Endodermal cell (in vitro differentiated cells): ENCODE data around the gene PRR13. TPM values are rescaled to one million over a fixed set of nuclear protein-coding genes. Genes with fewer than 3 reads are reported as not detected.

Experiments
- DNase-seq: peaks from one replicate; pipeline ENCODE4 v3.0.0-alpha.2; 2017
- H3K27ac ChIP-seq: 2 replicates; pipeline ENCODE4 v1.5.1; 2013; ENCODE audit warnings: mild to moderate bottlenecking, low read depth, low read length, moderate library complexity
- H3K27me3 ChIP-seq: 2 replicates; pipeline ENCODE4 v1.6.1; 2013; ENCODE audit warnings: mild to moderate bottlenecking, low read length, moderate library complexity; ENCODE audit not compliant: insufficient read depth, control insufficient read depth, poor library complexity, severe bottlenecking
- H3K36me3 ChIP-seq: 2 replicates; pipeline ENCODE4 v1.7.0; 2013; ENCODE audit warnings: mild to moderate bottlenecking, low read length, moderate library complexity; ENCODE audit not compliant: control insufficient read depth, insufficient read depth
- H3K4me1 ChIP-seq: one replicate; pipeline ENCODE4 v1.7.0; 2013; ENCODE audit warnings: low read length; ENCODE audit not compliant: control insufficient read depth, insufficient read depth
- H3K4me3 ChIP-seq: 2 replicates; pipeline ENCODE4 v1.5.1; 2013; ENCODE audit warnings: mild to moderate bottlenecking, low read length, moderate library complexity
- H3K9ac ChIP-seq: 2 replicates; pipeline ENCODE4 v1.6.1; 2013; ENCODE audit warnings: mild to moderate bottlenecking, low read length, moderate library complexity; ENCODE audit not compliant: poor library complexity, severe bottlenecking; ENCODE audit errors: extremely low read depth
- H3K9me3 ChIP-seq: 2 replicates; pipeline ENCODE4 v1.6.1; 2013; ENCODE audit warnings: mild to moderate bottlenecking, low read length, moderate library complexity; ENCODE audit not compliant: control insufficient read depth
- H3K27ac Mint-ChIP-seq: 2 replicates; pipeline ENCODE4 v1.8.0; 2020; ENCODE audit warnings: mixed read lengths
- H3K27me3 Mint-ChIP-seq: 2 replicates; pipeline ENCODE4 v1.8.0; 2021; ENCODE audit warnings: mild to moderate bottlenecking, mixed read lengths; ENCODE audit not compliant: insufficient read depth
- H3K36me3 Mint-ChIP-seq: 2 replicates; pipeline ENCODE4 v1.8.0; 2020; ENCODE audit warnings: low read depth, mixed read lengths
- H3K4me1 Mint-ChIP-seq: 2 replicates; pipeline ENCODE4 v1.8.0; 2020; ENCODE audit warnings: mixed read lengths
- H3K4me3 Mint-ChIP-seq: 2 replicates; pipeline ENCODE4 v1.8.0; 2020; ENCODE audit warnings: mild to moderate bottlenecking, moderate library complexity, mixed read lengths
- H3K9me3 Mint-ChIP-seq: 2 replicates; pipeline ENCODE4 v1.8.0; 2020; ENCODE audit warnings: mild to moderate bottlenecking, mixed read lengths
- WGBS, 2 experiments: methylation state at CpG; one replicate each; pipeline versions ENCODE4 v1.1.5 to v1.1.7; 2013; ENCODE audit warnings: missing lambda C conversion rate in 2 of 2, mixed read lengths in 1 of 2; ENCODE audit not compliant: insufficient coverage in 1 of 2, insufficient read length in 1 of 2; 5-methylcytosine and 5-hydroxymethylcytosine counted together
- total RNA-seq, 2 donors: library from RNA; stranded (reverse); fragmentation: NEBNext Ultra II Directional in 1 of 2; extraction: Animal tissue kit (Norgen Biotek cat#: 25700) in 1 of 2; gene quantifications; 2 replicates in 1 of 2; 3 replicates in 1 of 2; pipeline ENCODE4 v1.2.1, GENCODE V29; 2021
- TF ChIP-seq, protein P1 (sequence below): fragments of 200-600 bp; sonication (generic); conservative IDR thresholded peaks from 2 replicates; pipeline ENCODE4 v1.5.0; 2021; ENCODE audit warnings: antibody characterized with exemption, mild to moderate bottlenecking

PRR13 gene
- total RNA-seq, 2 donors from 2014 or later, result 184 to 209 TPM

DNA sequence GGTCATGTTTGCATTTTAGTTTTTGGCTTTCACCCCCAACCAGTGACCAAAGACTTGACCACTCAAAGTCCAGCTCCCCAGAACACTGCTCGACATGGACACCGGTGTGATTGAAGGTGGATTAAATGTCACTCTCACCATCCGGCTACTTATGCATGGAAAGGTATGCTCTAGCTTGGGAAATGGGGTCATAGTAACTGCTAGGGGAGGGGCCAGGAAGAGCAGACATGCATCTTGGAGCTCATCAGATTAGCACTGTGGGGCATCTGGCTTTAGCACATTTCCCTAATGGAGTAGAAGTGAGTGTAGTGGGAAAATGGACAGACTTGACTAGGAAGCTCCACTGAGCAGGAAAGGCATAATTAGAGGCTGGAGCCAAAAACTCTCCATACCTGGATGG lies 13.2 kb downstream of the PRR13 start:
- peaks cover 59% of the 10 kb centered on the region for H3K36me3 Mint-ChIP-seq
- Histone ChIP-seq H3K4me1 (peaks cover 11% of the 10 kb centered on the region), H3K4me3 (peak overlapping the region; percentile 100), H3K36me3 (peaks cover 70% of the 10 kb centered on the region), H3K27ac (no peak overlapping the region), H3K9ac (peak overlapping the region; percentile 99), H3K27me3 (no peaks in the 10 kb centered on the region), H3K9me3 (no peaks in the 10 kb centered on the region)
- peak overlapping the region; percentile 92 for H3K4me3 Mint-ChIP-seq
- WGBS, 2 experiments, result 93 to 100% methylated on average over 1 to 3 of the region's 3 CpGs
- H3K9me3 Mint-ChIP-seq, result no peaks in the 10 kb centered on the region
- H3K4me1 Mint-ChIP-seq, result peaks cover 38% of the 10 kb centered on the region
- H3K27ac Mint-ChIP-seq, result peak overlapping the region; percentile 82
- TF ChIP-seq, protein P1, sequence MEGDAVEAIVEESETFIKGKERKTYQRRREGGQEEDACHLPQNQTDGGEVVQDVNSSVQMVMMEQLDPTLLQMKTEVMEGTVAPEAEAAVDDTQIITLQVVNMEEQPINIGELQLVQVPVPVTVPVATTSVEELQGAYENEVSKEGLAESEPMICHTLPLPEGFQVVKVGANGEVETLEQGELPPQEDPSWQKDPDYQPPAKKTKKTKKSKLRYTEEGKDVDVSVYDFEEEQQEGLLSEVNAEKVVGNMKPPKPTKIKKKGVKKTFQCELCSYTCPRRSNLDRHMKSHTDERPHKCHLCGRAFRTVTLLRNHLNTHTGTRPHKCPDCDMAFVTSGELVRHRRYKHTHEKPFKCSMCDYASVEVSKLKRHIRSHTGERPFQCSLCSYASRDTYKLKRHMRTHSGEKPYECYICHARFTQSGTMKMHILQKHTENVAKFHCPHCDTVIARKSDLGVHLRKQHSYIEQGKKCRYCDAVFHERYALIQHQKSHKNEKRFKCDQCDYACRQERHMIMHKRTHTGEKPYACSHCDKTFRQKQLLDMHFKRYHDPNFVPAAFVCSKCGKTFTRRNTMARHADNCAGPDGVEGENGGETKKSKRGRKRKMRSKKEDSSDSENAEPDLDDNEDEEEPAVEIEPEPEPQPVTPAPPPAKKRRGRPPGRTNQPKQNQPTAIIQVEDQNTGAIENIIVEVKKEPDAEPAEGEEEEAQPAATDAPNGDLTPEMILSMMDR, result no peak
- no peak for DNase-seq
- no peaks in the 10 kb centered on the region for H3K27me3 Mint-ChIP-seq

GRCh38 chr12:53456654-53457366 lies 15.3 kb downstream of the PRR13 start:
- H3K36me3 Mint-ChIP-seq, result peaks cover 79% of the 10 kb centered on the region
- peak overlapping the region; percentile 78 for H3K27ac Mint-ChIP-seq
- Histone ChIP-seq H3K9me3 (no peaks in the 10 kb centered on the region), H3K27me3 (no peaks in the 10 kb centered on the region), H3K9ac (no peak overlapping the region), H3K4me1 (peaks cover 11% of the 10 kb centered on the region), H3K27ac (no peak overlapping the region), H3K4me3 (peak overlapping the region; percentile 19), H3K36me3 (peaks cover 91% of the 10 kb centered on the region)
- no peak overlapping the region for H3K4me3 Mint-ChIP-seq
- peaks cover 53% of the 10 kb centered on the region for H3K4me1 Mint-ChIP-seq
- WGBS, 2 experiments, result 91 to 94% methylated on average over 4 to 6 of the region's 6 CpGs
- TF ChIP-seq, protein P1, result no peak
- DNase-seq, result no peak
- no peaks in the 10 kb centered on the region for H3K9me3 Mint-ChIP-seq
- no peaks in the 10 kb centered on the region for H3K27me3 Mint-ChIP-seq

DNA sequence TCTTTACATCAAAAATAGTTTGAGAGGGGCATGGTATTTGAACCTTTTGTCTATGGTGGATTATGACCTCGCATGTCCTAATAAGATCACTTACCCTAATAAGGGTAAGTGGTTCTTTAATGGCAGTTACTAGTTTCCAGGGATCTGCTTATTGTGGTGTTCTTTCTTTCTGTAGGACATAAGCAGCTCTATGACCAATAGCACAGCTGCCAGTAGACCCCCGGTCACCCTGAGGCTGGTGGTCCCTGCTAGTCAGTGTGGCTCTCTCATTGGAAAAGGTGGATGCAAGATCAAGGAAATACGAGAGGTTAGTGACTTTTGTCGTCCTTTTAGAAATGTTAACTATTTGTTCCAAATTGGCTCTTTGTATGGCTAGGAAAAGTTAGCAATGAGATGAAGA lies 17.6 kb downstream of the PRR13 start:
- H3K4me3 Mint-ChIP-seq, result no peak overlapping the region
- TF ChIP-seq, protein P1, result no peak

More for the DNA sequence above, 17.6 kb downstream of the PRR13 start:
- H3K9me3 Mint-ChIP-seq, result no peaks in the 10 kb centered on the region
- 94 to 96% methylated on average over 2 to 4 of the region's 4 CpGs for WGBS, 2 experiments
- H3K9me3 ChIP-seq, result no peaks in the 10 kb centered on the region
- H3K9ac ChIP-seq, result no peak overlapping the region
- no peak overlapping the region for H3K4me3 ChIP-seq
- H3K27me3 ChIP-seq, result no peaks in the 10 kb centered on the region
- H3K27ac Mint-ChIP-seq, result no peak overlapping the region
- no peaks in the 10 kb centered on the region for H3K27me3 Mint-ChIP-seq
- peaks cover 12% of the 10 kb centered on the region for H3K4me1 ChIP-seq
- peak; percentile 44 for DNase-seq
- H3K4me1 Mint-ChIP-seq, result peaks cover 64% of the 10 kb centered on the region
- peaks cover 85% of the 10 kb centered on the region for H3K36me3 Mint-ChIP-seq
- H3K36me3 ChIP-seq, result peaks cover 99% of the 10 kb centered on the region
- H3K27ac ChIP-seq, result no peak overlapping the region
